ENCODE measurements around the gene SMIM9.

SMIM9 gene

GRCh38 chrX:154815274-154815818 is 19.1 kb downstream of the SMIM9 start:
- no peak for DNase-seq

DNA sequence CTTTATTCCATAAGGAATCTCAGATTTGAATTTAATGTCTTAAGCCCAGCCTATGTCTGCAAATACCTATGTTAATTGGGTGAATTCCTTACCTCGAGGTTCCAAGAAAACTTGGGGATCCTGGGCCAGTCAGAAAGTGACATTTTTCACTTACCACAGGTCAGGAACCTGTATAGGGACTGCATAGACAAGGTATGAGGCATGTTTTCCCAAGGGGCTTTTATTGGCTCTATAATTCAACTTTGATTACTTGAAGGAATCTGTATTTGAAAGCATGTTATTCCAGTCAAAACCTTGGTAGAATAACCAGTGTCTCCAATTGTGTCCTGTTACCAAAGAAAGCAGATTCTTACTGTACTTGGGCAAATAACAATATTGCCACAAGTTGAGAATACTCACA is 20.7 kb downstream of the SMIM9 start:
- DNase-seq, result no peak

DNA sequence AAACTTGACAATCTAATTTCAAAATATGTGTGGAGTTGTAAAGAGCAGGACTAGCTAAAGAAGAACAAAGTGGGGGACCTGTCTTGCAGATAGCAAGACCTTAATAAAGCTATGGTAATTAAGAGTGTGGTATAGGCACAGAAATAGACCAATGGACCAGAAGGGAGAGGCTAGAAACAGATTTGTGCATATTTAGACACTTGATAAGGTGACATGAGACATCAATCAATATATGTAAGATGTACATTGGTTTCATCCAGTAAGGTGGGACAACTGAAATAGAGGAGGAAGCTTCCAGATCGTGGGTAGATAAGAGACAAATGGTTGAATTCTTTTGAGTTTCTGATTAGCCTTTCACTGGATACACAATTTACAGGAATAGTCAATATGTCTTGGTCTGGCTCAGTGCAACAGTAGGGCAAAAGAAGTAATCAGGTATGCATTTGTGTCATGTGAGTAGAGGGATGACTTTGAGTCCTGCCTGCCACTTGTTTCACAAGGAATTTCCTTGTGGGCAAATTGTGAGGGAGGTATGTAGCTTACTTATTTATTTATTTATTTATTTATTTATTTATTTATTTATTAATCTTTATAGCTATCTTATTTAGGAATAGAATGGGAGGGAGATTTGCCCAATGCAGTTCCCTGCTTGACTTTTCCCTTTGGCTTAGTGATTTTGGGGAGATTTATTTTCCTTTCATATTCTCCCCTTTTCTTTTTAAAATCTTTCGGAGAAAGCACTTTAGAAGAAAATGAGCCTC is 21.9 kb downstream of the SMIM9 start:
- DNase-seq, result no peak

- no peak for DNase-seq
These were observed 24.4 kb downstream of the SMIM9 start for GRCh38 chrX:154809939-154810665.

- DNase-seq, result no peak
These were observed 27.5 kb downstream of the SMIM9 start for GRCh38 chrX:154806837-154807501.

DNA sequence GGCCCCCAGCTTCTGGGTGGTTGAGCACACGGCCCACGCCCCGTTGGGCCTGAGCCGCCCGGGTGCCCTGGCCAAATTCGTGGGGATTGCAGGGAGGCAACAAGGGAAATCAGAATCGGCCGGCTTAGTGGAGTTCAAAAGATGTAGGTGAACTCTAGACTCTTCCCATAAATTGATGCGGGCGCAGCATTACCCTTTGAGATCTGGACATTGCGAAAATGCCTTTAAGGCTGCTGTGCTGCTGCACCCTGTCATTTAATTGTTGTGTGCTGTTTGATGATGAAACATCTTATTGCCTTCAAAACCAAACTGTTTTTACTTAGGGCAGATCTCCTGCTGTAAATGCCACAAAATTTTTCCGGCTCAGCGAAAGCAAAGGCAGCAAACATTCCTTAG is 28.8 kb downstream of the SMIM9 start:
- DNase-seq, result no peak

- DNase-seq, result peak; percentile 78 to 82
These were observed 29.3 kb downstream of the SMIM9 start, which contains the start of gene MPP1 for GRCh38 chrX:154804957-154805695. Gene MPP1 (minus strand): TSS chrX:154805485. CDS start chrX:154805373, 112 bp downstream.

GRCh38 chrX:154804261-154804956 is 30.1 kb downstream of the SMIM9 start:
- no peak for DNase-seq

DNA sequence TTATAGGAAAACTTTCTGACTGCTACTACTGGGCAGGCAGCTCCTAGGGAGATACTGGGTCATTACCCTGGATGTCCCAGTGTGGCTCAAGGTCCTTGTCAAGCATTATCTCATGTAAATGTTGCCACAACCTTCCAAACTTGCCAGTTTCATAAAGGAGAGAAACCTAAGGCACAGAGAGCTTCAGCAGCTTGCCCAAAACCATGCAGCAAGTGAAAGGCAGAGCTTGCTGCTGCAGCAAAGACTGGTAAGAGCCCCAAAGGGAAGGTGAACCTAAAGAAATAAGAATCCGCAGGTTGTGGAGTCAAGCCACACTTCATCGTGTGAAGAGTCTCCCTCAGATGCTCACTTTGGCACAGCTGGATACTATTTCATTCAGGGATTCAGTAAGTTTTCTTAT is 31.5 kb downstream of the SMIM9 start:
- no peak for DNase-seq

DNA sequence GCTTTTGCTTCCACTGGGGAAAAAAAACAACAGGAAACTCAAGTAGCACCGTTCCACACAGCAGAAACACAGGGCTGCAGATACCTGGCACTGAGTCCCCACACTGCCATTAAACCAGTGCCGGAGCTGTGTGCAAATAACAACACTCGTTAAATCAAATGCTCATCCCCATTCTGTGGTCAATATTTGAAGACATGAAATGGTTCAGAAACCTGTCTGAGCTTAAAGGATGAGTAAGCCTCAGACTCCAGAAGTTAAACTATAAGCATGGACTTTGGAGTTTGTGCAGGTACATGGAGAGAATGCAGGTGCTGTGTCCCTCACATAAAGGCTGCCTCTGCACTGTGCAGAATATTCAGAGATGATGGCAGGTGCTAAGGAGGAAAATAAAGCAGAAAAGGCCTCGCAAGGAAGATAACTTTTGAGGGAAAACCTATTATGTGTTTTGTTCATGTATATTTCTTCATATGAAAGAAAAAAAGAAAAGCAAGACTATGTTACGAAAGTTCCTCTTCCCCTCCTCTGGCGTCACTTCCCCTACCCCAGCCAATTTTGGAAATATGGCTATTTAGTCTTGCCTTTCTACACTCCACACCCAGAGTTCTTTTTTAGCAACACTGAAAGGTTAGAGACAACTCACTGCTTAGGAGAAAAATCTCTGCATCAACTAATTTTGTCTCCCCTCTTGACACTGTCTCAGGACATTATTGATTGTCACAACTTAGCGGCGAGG is 33.8 kb downstream of the SMIM9 start:
- DNase-seq, result no peak

- no peak for DNase-seq
These were observed 34.7 kb downstream of the SMIM9 start for GRCh38 chrX:154799556-154800348.

DNA sequence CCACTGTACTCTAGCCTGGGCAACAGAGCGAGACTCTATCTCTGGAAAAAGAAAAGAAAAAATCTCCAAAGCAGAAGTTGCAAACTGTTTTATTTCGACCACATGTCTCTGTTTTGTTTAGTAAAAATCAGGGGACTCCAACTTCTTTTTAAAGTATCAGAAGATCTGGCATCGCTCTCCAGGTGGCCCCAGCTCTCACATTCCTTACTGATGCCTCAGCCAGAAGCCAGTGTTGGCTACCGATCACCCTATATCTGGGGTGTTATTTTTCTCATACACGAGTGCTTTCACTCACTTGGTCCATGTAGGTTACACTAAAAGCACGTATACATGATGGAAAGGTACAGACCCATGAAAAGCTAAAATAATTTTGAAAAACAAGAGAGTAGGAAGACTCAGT is 37.5 kb downstream of the SMIM9 start:
- no peak for DNase-seq

GRCh38 chrX:154795016-154795415 is 39.4 kb downstream of the SMIM9 start:
- DNase-seq, result no peak

- DNase-seq, result no peak
These were observed 41.2 kb downstream of the SMIM9 start for GRCh38 chrX:154793084-154793795.

DNA sequence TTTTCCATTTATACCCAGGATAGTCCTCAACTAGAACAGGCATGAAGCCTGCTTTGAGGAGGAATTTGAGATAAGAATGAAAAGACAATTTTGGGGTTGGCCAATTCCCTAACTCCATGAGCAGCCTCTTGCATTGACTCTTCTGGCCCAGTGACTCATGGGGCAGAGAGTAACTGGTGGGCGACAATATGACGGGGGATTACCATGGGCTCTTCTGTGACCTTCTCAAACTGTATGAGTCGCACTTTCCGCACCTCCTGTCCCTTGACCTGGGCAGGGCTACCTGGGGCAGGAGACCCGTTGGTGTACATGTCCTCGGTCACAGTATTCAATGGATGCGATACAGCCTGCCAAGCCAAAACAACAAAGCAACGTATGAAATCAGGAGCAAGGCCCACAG is 42.5 kb downstream of the SMIM9 start:
- DNase-seq, result no peak

DNA sequence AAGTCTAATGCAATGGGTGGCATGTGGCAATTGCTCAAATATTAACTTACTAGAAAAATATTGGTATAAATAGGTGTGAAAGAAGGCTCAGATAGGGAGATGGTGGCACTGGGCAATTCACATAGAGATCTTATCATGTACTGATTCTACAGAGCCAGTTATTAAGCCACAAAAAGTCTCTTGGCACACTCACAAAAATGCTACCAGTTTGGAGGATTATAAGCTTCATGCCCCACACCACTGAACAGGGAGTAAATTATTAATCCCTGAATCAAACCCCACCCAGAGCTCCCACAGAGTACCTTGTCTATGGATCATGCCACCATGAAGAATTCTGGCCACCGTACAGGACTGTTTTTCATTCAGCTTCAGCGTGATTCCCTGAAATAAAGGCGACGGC is 43.0 kb downstream of the SMIM9 start:
- DNase-seq, result no peak

- DNase-seq, result no peak
These were observed 48.7 kb downstream of the SMIM9 start for GRCh38 chrX:154785716-154786115.

- no peak for DNase-seq
These were observed 50.1 kb downstream of the SMIM9 start for GRCh38 chrX:154784149-154784995.

DNA sequence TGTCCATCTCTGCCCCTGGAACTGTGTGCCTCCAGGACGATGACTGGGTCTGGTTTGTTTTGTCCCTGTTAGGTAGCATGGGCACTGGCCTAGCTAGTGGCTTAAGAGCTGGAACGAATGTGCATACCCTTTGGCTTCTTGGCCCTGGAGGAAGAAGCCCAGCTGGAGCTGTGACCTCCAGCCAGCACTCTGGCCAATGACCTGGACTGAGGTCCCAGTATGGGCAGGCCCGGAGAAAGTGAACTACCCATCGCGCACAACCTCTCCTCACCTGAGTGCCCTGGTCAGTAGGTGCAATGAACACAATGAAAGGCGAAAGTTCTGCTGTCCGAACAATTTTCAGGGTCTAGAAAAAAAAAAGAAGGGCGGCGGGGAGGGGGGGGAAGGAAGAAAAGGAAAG is 53.5 kb downstream of the SMIM9 start:
- DNase-seq, result no peak
